Uterus (tissue), 4 donors: ENCODE measurements around the gene SCRT2. TPM values are rescaled to one million over a fixed set of nuclear protein-coding genes. Genes with fewer than 3 reads are reported as not detected.
"Not testable (repeated sequence)": the region's sequence is repeated elsewhere in the genome, so short reads cannot be mapped to it uniquely, and the experiment has no call there.

ENCODE experiments used
- DNase-seq, 2 donors: peaks; one replicate each; pipeline ENCODE4 v3.0.0-alpha.2; 2019 to 2020
- H3K27ac ChIP-seq, 2 donors: fragments of 200-600 bp; sonication (generic); 1 replicate in 1 of 2; 2 replicates in 1 of 2; pipeline ENCODE4 v1.5.1; 2016 to 2018
- H3K27me3 ChIP-seq, 2 donors: fragments of 200-600 bp; sonication (generic); one replicate each; pipeline ENCODE4 v1.5.1; 2018 to 2019; ENCODE audit warnings: control low read depth in 1 of 2
- H3K36me3 ChIP-seq, 2 donors: fragments of 200-600 bp; sonication (generic); one replicate each; pipeline ENCODE4 v1.5.1; 2019; ENCODE audit warnings: control low read depth in 1 of 2
- H3K4me1 ChIP-seq, 2 donors: fragments of 200-600 bp; sonication (generic); one replicate each; pipeline ENCODE4 v1.5.1; 2018 to 2019; ENCODE audit warnings: control low read depth in 1 of 2
- H3K4me3 ChIP-seq, 2 donors: fragments of 200-600 bp; sonication (generic); 1 replicate in 1 of 2; 2 replicates in 1 of 2; pipeline ENCODE4 v1.5.1; 2018 to 2019; ENCODE audit warnings: mild to moderate bottlenecking in 1 of 2
- H3K9me3 ChIP-seq, 2 donors: fragments of 200-600 bp; sonication (generic); one replicate each; pipeline ENCODE4 v1.5.1; 2019; ENCODE audit warnings: control low read depth in 1 of 2
- CTCF ChIP-seq, 4 experiments: fragments of 200-600 bp in 2 of 4; fragments of 450-650 bp in 2 of 4; sonication (generic) in 2 of 4; IDR thresholded peaks; one replicate each; pipeline ENCODE4 v1.5.1; 2016 to 2019; ENCODE audit warnings: antibody characterized with exemption in 4 of 4, mild to moderate bottlenecking in 2 of 4, moderate library complexity in 1 of 4
- POLR2A ChIP-seq, 2 donors: fragments of 450-650 bp; IDR thresholded peaks; one replicate each; pipeline ENCODE4 v1.6.1; 2016; ENCODE audit warnings: antibody characterized with exemption in 2 of 2, mild to moderate bottlenecking in 1 of 2, moderate library complexity in 1 of 2
- intact Hi-C: fragments of 100-400 bp; cut with DNase I; formaldehyde crosslinking; loops from one replicate; pipeline ENCODE4 v1.15.1; 2023; ENCODE audit warnings: low total_unique reads
- total RNA-seq, 4 donors: library from RNA; depleted of rRNA in 3 of 4; stranded (reverse); fragments of >200 nt in 3 of 4; gene quantifications; one replicate each; pipeline versions ENCODE4 v1.1.0 to v1.2.4, GENCODE V29; 2014 to 2023
- donor health status: DM: yes; HTN: yes; CAD: no.

SCRT2 gene
- total RNA-seq, 4 donors from 2014 or later, result not detected

- no peaks in the 10 kb centered on the region for H3K4me1 ChIP-seq
- TF ChIP-seq POLR2A (IDR thresholded peaks at IDR 0.05) (no peak), CTCF (IDR thresholded peaks at IDR 0.05) (no peak)
- no peak overlapping the region for H3K4me3 ChIP-seq
- no peaks in the 10 kb centered on the region for H3K36me3 ChIP-seq
- no peak overlapping the region for H3K27ac ChIP-seq
- intact Hi-C loops, result no loop called here
- no peaks in the 10 kb centered on the region for H3K9me3 ChIP-seq
- H3K27me3 ChIP-seq, result no peaks in the 10 kb centered on the region
- no peak for DNase-seq
Observed at GRCh38 chr20:695165-695866, 19.7 kb upstream of the SCRT2 start.

- no peaks in the 10 kb centered on the region for H3K36me3 ChIP-seq
- H3K27me3 ChIP-seq, result no peaks in the 10 kb centered on the region
- TF ChIP-seq POLR2A (IDR thresholded peaks at IDR 0.05), result no peak
- no peak for DNase-seq
- no peaks in the 10 kb centered on the region for H3K4me1 ChIP-seq
- H3K4me3 ChIP-seq, result no peak overlapping the region
- intact Hi-C loops, result no loop called here
- H3K27ac ChIP-seq, result no peak overlapping the region
- no peaks in the 10 kb centered on the region for H3K9me3 ChIP-seq
Observed at GRCh38 chr20:694496-694895, 18.9 kb upstream of the SCRT2 start.

- H3K27me3 ChIP-seq, H3K4me1 ChIP-seq, H3K27ac ChIP-seq, DNase-seq, intact Hi-C loops, H3K9me3 ChIP-seq, H3K36me3 ChIP-seq, H3K4me3 ChIP-seq: not testable (repeated sequence)
Observed at GRCh38 chr20:693786-694185, 18.2 kb upstream of the SCRT2 start.

- Histone ChIP-seq H3K27ac (no peak overlapping the region), H3K4me3 (no peak overlapping the region), H3K27me3 (no peaks in the 10 kb centered on the region), H3K36me3 (no peaks in the 10 kb centered on the region), H3K4me1 (no peaks in the 10 kb centered on the region), H3K9me3 (no peaks in the 10 kb centered on the region)
- intact Hi-C loops, result no loop called here
- no peak for DNase-seq
- no peak for TF ChIP-seq CTCF (IDR thresholded peaks at IDR 0.05)
- TF ChIP-seq POLR2A (IDR thresholded peaks at IDR 0.05), result no peak
Observed at GRCh38 chr20:692044-692443, 16.4 kb upstream of the SCRT2 start.

- H3K4me1 ChIP-seq, result no peaks in the 10 kb centered on the region
- H3K27ac ChIP-seq, result no peak overlapping the region
- H3K27me3 ChIP-seq, result no peaks in the 10 kb centered on the region
- TF ChIP-seq CTCF (IDR thresholded peaks at IDR 0.05) (no peak), POLR2A (IDR thresholded peaks at IDR 0.05) (no peak)
- H3K9me3 ChIP-seq, result no peaks in the 10 kb centered on the region
- intact Hi-C loops, result no loop called here
- H3K36me3 ChIP-seq, result no peaks in the 10 kb centered on the region
- no peak for DNase-seq
- H3K4me3 ChIP-seq, result no peak overlapping the region
Observed at GRCh38 chr20:689947-690346, 14.3 kb upstream of the SCRT2 start.

GRCh38 chr20:689348-689747 lies 13.7 kb upstream of the SCRT2 start:
- H3K4me3 ChIP-seq, result no peak overlapping the region
- intact Hi-C loops, result no loop called here
- no peaks in the 10 kb centered on the region for H3K4me1 ChIP-seq
- no peaks in the 10 kb centered on the region for H3K36me3 ChIP-seq
- H3K9me3 ChIP-seq, result no peaks in the 10 kb centered on the region
- no peak overlapping the region for H3K27ac ChIP-seq
- H3K27me3 ChIP-seq, result no peaks in the 10 kb centered on the region
- DNase-seq, result no peak
- no peak for TF ChIP-seq CTCF (IDR thresholded peaks at IDR 0.05)
- no peak for TF ChIP-seq POLR2A (IDR thresholded peaks at IDR 0.05)
